Right cardiac atrium (tissue), 5 donors: ENCODE data around the gene NIPSNAP2. TPM values are rescaled to one million over a fixed set of nuclear protein-coding genes. Genes with fewer than 3 reads are reported as not detected.
"Not testable (repeated sequence)": the region's sequence is repeated elsewhere in the genome, so short reads cannot be mapped to it uniquely, and the experiment has no call there.

ENCODE experiments used
- ATAC-seq, 2 donors: fragments of 200-7000 bp; cut with Tn5 transposase; one replicate each; pipeline versions ENCODE4 v1.8.0 to v1.9.1; 2020; ENCODE audit warnings: moderate library complexity in 2 of 2, mild to moderate bottlenecking in 1 of 2
- DNase-seq, 3 donors: peaks; one replicate each; pipeline ENCODE4 v3.0.0-alpha.2; 2020
- H3K27ac ChIP-seq: one replicate; pipeline ENCODE4 v1.5.1; 2013; ENCODE audit warnings: mild to moderate bottlenecking, low read length, control low read depth, moderate library complexity
- H3K27me3 ChIP-seq: one replicate; pipeline ENCODE4 v1.6.1; 2013; ENCODE audit not compliant: control insufficient read depth, insufficient read depth
- H3K4me1 ChIP-seq: one replicate; pipeline ENCODE4 v1.6.1; 2013; ENCODE audit warnings: low read length; ENCODE audit not compliant: control insufficient read depth, insufficient read depth
- H3K4me3 ChIP-seq: one replicate; pipeline ENCODE4 v1.5.1; 2013; ENCODE audit warnings: low read length, control low read depth
- H3K9me3 ChIP-seq: one replicate; pipeline ENCODE4 v1.6.1; 2013; ENCODE audit warnings: low read length; ENCODE audit not compliant: control insufficient read depth
- whole genome bisulfite sequencing: extraction: QIAGEN DNeasy Blood & Tissue Kit; methylation state at CpG from one replicate; pipeline ENCODE4 v1.1.7; 2013; 5-methylcytosine and 5-hydroxymethylcytosine counted together
- intact Hi-C, 4 donors: fragments of 100-400 bp; cut with DNase I; formaldehyde crosslinking; loops; one replicate each; pipeline versions ENCODE4 v1.11.0 to v1.14.0; 2022 to 2023
- polyA plus RNA-seq: library from polyadenylated mRNA; stranded (reverse); fragments of 200-250 nt; gene quantifications from one replicate; pipeline ENCODE4 v1.2.3, GENCODE V29; 2013
- total RNA-seq, 4 donors: library from RNA; stranded (reverse); fragmentation: NEBNext Ultra II Directional; extraction: Animal tissue kit (Norgen Biotek cat#: 25700); gene quantifications; one replicate each; pipeline ENCODE4 v1.2.1, GENCODE V29; 2021
- donor health status: healthy with polysubstance abuse.
- donor health status: DM: no; HTN: yes; CAD: no.
- donor health status: DM: no; HTN: no; CAD: no.
- donor health status: DM: no; HTN: yes; CAD: no; lungs with severe emphysema.
- donor health status: DM: yes; HTN: yes; CAD: no.

Gene NIPSNAP2
- total and polyA plus RNA-seq, 5 donors: 209 to 280 (median 247) TPM

- no peak overlapping the region for H3K27ac ChIP-seq
- 76% methylated on average over 9 of the region's 9 CpGs for WGBS
- intact Hi-C loops: no loop called here
Measured at GRCh38 chr7:56019501-56019900, 55.1 kb downstream of the NIPSNAP2 start.

GRCh38 chr7:56023500-56023899, 59.1 kb downstream of the NIPSNAP2 start:
- DNase-seq (no peak), ATAC-seq (no peak)
- Histone ChIP-seq H3K27ac (no peak overlapping the region), H3K4me1 (no peaks in the 10 kb centered on the region), H3K27me3 (no peaks in the 10 kb centered on the region), H3K4me3 (no peak overlapping the region), H3K9me3 (no peaks in the 10 kb centered on the region)
- intact Hi-C loops: no loop called here

More at GRCh38 chr7:56019501-56019900, 55.1 kb downstream of the NIPSNAP2 start:
- Histone ChIP-seq H3K27me3 (no peaks in the 10 kb centered on the region), H3K4me1 (no peaks in the 10 kb centered on the region), H3K4me3 (no peak overlapping the region), H3K9me3 (no peaks in the 10 kb centered on the region)
- DNase-seq (no peak), ATAC-seq (no peak)

- ATAC-seq (no peak), DNase-seq (no peak)
- 99% methylated on average over 2 of the region's 2 CpGs for WGBS
Measured at GRCh38 chr7:56026538-56026937, 62.2 kb downstream of the NIPSNAP2 start.

GRCh38 chr7:56028942-56029630, 64.7 kb downstream of the NIPSNAP2 start:
- H3K4me3 ChIP-seq: no peak overlapping the region
- ATAC-seq: no peak
- H3K27ac ChIP-seq: no peak overlapping the region
- intact Hi-C loops: no loop called here
- no peak for DNase-seq
- H3K9me3 ChIP-seq: no peaks in the 10 kb centered on the region
- no peaks in the 10 kb centered on the region for H3K27me3 ChIP-seq
- WGBS: 95% methylated on average over 9 of the region's 9 CpGs
- no peaks in the 10 kb centered on the region for H3K4me1 ChIP-seq

More at GRCh38 chr7:56026538-56026937, 62.2 kb downstream of the NIPSNAP2 start:
- H3K9me3 ChIP-seq: no peaks in the 10 kb centered on the region
- H3K27ac ChIP-seq: no peak overlapping the region
- no peak overlapping the region for H3K4me3 ChIP-seq
- intact Hi-C loops: no loop called here
- H3K4me1 ChIP-seq: no peaks in the 10 kb centered on the region
- H3K27me3 ChIP-seq: no peaks in the 10 kb centered on the region

- intact Hi-C loops: no loop called here
Measured at GRCh38 chr7:56030340-56030739, 66.0 kb downstream of the NIPSNAP2 start.

GRCh38 chr7:56031556-56031955, 67.2 kb downstream of the NIPSNAP2 start:
- H3K9me3 ChIP-seq, H3K4me3 ChIP-seq, DNase-seq, H3K27me3 ChIP-seq, H3K27ac ChIP-seq, ATAC-seq, intact Hi-C loops, H3K4me1 ChIP-seq: not testable (repeated sequence)
- 90% methylated on average over 8 of the region's 8 CpGs for WGBS

More at GRCh38 chr7:56030340-56030739, 66.0 kb downstream of the NIPSNAP2 start:
- H3K4me3 ChIP-seq: no peak overlapping the region
- no peak for ATAC-seq
- H3K27me3 ChIP-seq: no peaks in the 10 kb centered on the region
- WGBS: 95% methylated on average over 8 of the region's 8 CpGs
- H3K4me1 ChIP-seq: no peaks in the 10 kb centered on the region
- no peak overlapping the region for H3K27ac ChIP-seq
- no peaks in the 10 kb centered on the region for H3K9me3 ChIP-seq
- DNase-seq: no peak

- WGBS: 96% methylated on average over 7 of the region's 7 CpGs
- H3K9me3 ChIP-seq: not testable (repeated sequence)
Measured at GRCh38 chr7:56032578-56032977, 68.2 kb downstream of the NIPSNAP2 start.

GRCh38 chr7:56033671-56034432, 69.5 kb downstream of the NIPSNAP2 start:
- intact Hi-C loops: no loop called here
- no peaks in the 10 kb centered on the region for H3K27me3 ChIP-seq
- DNase-seq (peak; percentile 39 to 82 (median 80)), ATAC-seq (peak; percentile 89 to 92)
- no peaks in the 10 kb centered on the region for H3K9me3 ChIP-seq
- H3K4me3 ChIP-seq: peak overlapping the region; percentile 74
- no peaks in the 10 kb centered on the region for H3K4me1 ChIP-seq
- WGBS: 1% methylated on average over 27 of the region's 27 CpGs
- H3K27ac ChIP-seq: peak overlapping the region; percentile 15

More at GRCh38 chr7:56032578-56032977, 68.2 kb downstream of the NIPSNAP2 start:
- H3K4me3 ChIP-seq, H3K4me1 ChIP-seq, ATAC-seq, intact Hi-C loops, DNase-seq, H3K27ac ChIP-seq, H3K27me3 ChIP-seq: not testable (repeated sequence)

- DNase-seq (no peak), ATAC-seq (peak in 1 of 2 donors; percentile 41)
- intact Hi-C loops: no loop called here
- Histone ChIP-seq H3K27ac (no peak overlapping the region), H3K4me1 (no peaks in the 10 kb centered on the region), H3K9me3 (no peaks in the 10 kb centered on the region), H3K27me3 (no peaks in the 10 kb centered on the region), H3K4me3 (no peak overlapping the region)
- 84% methylated on average over 3 of the region's 3 CpGs for whole genome bisulfite sequencing
Measured at GRCh38 chr7:56040730-56041129, 76.3 kb downstream of the NIPSNAP2 start.

- H3K4me1 ChIP-seq, H3K27ac ChIP-seq, H3K9me3 ChIP-seq, H3K27me3 ChIP-seq, intact Hi-C loops, ATAC-seq, DNase-seq, H3K4me3 ChIP-seq: not testable (repeated sequence)
- 88% methylated on average over 2 of the region's 2 CpGs for WGBS
Measured at GRCh38 chr7:56045758-56046157, 81.4 kb downstream of the NIPSNAP2 start.

GRCh38 chr7:56046721-56047445, 82.5 kb downstream of the NIPSNAP2 start:
- H3K27me3 ChIP-seq: no peaks in the 10 kb centered on the region
- H3K4me3 ChIP-seq: no peak overlapping the region
- peak; percentile 5 to 53 for ATAC-seq
- peaks cover 4% of the 10 kb centered on the region for H3K4me1 ChIP-seq
- H3K27ac ChIP-seq: peak overlapping the region; percentile 25
- DNase-seq: no peak
- H3K9me3 ChIP-seq: no peaks in the 10 kb centered on the region
- intact Hi-C loops: no loop called here
- 52% methylated on average over 5 of the region's 5 CpGs for WGBS
